GM21576 (cell line): ENCODE results near the gene SLC25A14.
A peak's percentile ranks its signal among the peaks of the same experiment; 100 is the strongest.

Experiments
- ATAC-seq: cut with Tn5 transposase; IDR thresholded peaks from one replicate; pipeline ENCODE4 v1.9.1; 2021; ENCODE audit warnings: mild to moderate bottlenecking, moderate library complexity; ENCODE audit not compliant: unreplicated experiment

The SLC25A14 gene

GRCh38 chrX:130376077-130376476 is 36.4 kb downstream of the SLC25A14 start:
- ATAC-seq: no peak

GRCh38 chrX:130378024-130378669 is 38.4 kb downstream of the SLC25A14 start:
- ATAC-seq: no peak

GRCh38 chrX:130385520-130385919 is 45.8 kb downstream of the SLC25A14 start, which contains the start of gene GPR119:
GPR119 (minus strand) TSS chrX:130385674; CDS start chrX:130385447, 227 bp downstream.
- ATAC-seq: no peak

GRCh38 chrX:130386408-130386808 is 46.7 kb downstream of the SLC25A14 start:
- ATAC-seq: no peak

GRCh38 chrX:130393451-130394074 is 53.8 kb downstream of the SLC25A14 start:
- ATAC-seq: no peak

- no peak for ATAC-seq
Observed at GRCh38 chrX:130395341-130395740, 55.6 kb downstream of the SLC25A14 start.

- peak; percentile 96 for ATAC-seq
Observed at GRCh38 chrX:130401415-130402207, 61.9 kb downstream of the SLC25A14 start, which contains the start of gene RBMX2. RBMX2 (plus strand) TSS chrX:130401987; CDS start chrX:130402033, 46 bp downstream.

GRCh38 chrX:130402208-130402684 is 62.5 kb downstream of the SLC25A14 start:
- ATAC-seq: no peak

- no peak for ATAC-seq
Observed at GRCh38 chrX:130413415-130413814, 73.7 kb downstream of the SLC25A14 start.

GRCh38 chrX:130414800-130415199 is 75.1 kb downstream of the SLC25A14 start:
- no peak for ATAC-seq

GRCh38 chrX:130415201-130415600 is 75.5 kb downstream of the SLC25A14 start:
- no peak for ATAC-seq

GRCh38 chrX:130416785-130417184 is 77.1 kb downstream of the SLC25A14 start:
- no peak for ATAC-seq

- no peak for ATAC-seq
Observed at GRCh38 chrX:130418066-130418465, 78.3 kb downstream of the SLC25A14 start.

GRCh38 chrX:130418740-130419139 is 79.0 kb downstream of the SLC25A14 start:
- ATAC-seq: no peak

GRCh38 chrX:130419263-130419662 is 79.5 kb downstream of the SLC25A14 start:
- ATAC-seq: no peak
